ENCODE results near the gene KLHL17. TPM values are rescaled to one million over a fixed set of nuclear protein-coding genes. Genes with fewer than 3 reads are reported as not detected.
A peak's percentile ranks its signal among the peaks of the same experiment; 100 is the strongest.

Gene KLHL17
- total RNA-seq, 1 donor from 2014 or later, result 6.4 TPM

DNA sequence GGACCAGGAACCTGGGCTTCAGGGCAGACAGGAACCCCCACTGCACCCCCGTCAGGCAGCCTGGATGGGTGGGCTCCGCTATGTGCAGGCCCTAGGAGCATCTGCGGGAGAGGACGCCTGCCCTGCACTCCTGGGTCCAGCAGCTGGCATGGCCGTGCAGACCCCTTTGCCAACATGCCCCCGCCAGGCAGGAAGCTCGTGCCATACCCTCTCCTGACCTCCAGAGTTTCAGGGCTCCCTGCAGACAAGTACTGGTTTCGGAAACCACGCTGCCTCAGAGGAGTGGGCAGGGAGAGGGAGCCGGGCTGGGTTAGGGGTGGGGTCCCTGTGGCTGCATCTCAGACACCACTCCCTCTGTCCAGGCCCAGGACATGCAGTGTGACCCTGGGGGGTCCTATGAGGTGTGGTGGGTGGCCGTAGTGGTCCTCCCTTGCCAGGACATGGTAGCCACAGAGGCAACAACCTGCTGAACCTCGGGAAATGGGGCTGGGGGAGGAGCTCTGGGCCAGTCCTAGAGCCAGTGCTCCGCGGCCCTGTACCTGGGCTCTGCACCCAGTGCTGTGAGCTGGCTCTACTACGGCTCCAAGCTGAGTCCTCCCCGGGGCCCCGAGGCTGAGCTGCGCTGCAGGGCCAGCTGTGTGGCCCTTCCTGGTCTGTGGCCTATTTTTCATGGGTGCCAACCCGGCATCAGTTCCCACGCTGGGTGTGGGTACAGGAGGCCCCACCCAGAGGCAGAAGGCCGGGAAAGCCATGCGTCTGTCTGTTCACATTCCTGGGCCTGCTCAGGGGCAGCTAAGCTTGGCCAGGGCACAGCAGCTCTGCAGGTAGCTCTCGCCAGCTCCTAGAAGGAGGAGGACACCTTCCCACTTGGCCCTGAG, 7.3 kb downstream of the KLHL17 start:
- peak overlapping the region; percentile 76 for H3K4me3 ChIP-seq
- peak; percentile 13 for DNase-seq
- intact Hi-C loops (cut with micrococcal nuclease), result no loop called here

DNA sequence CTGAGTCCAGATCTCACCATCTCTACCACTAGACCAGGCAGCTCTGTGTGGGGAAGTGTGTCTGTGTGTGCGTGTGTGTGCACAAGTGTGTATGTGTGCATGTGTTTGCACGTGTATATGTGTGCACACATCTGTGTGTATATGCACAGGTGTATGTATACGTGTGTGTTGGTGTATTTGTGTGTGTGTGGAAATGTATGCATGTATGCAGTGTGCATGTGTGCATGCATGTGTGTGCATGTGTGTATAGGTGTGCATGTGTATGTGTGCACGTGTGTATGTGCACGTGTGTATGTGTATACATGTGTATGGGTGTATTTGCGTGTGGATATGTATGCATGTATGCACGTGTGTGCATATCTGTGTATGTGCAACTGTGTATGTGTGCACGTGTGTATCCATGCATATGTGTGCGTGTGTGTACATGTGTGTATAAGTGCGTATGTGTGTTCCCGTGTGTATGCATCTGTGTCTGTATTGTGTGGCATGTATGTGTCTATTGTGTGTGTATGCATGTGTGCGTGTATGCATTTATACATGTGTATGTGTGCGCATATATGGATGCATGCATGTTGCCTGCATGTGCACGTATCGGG, 9.0 kb downstream of the KLHL17 start:
- intact Hi-C loops (cut with micrococcal nuclease), result no loop called here
- no peak for TF ChIP-seq CTCF (IDR thresholded peaks at IDR 0.05; ENCODE audit: borderline replicate concordance)
- Histone ChIP-seq H3K4me1 (peaks cover 18% of the 10 kb centered on the region), H3K27ac (replicated peaks) (no peak overlapping the region), H3K4me3 (no peak overlapping the region), H3K27me3 (ENCODE audit: low read depth) (peaks cover 71% of the 10 kb centered on the region), H3K9me3 (replicated peaks) (no peaks in the 10 kb centered on the region), H3K36me3 (no peaks in the 10 kb centered on the region)
- no peak for DNase-seq

More for the DNA sequence above, 7.3 kb downstream of the KLHL17 start:
- peaks cover 18% of the 10 kb centered on the region for H3K4me1 ChIP-seq
- no peak overlapping the region for H3K27ac ChIP-seq (replicated peaks)
- peaks cover 54% of the 10 kb centered on the region for H3K27me3 ChIP-seq (ENCODE audit: low read depth)
- H3K9me3 ChIP-seq (replicated peaks), result no peaks in the 10 kb centered on the region
- H3K36me3 ChIP-seq, result peaks cover 2% of the 10 kb centered on the region
- no peak for TF ChIP-seq CTCF (IDR thresholded peaks at IDR 0.05; ENCODE audit: borderline replicate concordance)

- Histone ChIP-seq H3K27ac (replicated peaks) (no peak overlapping the region), H3K4me1 (peaks cover 18% of the 10 kb centered on the region), H3K9me3 (replicated peaks) (no peaks in the 10 kb centered on the region), H3K4me3 (no peak overlapping the region), H3K27me3 (ENCODE audit: low read depth) (peaks cover 81% of the 10 kb centered on the region), H3K36me3 (no peaks in the 10 kb centered on the region)
- intact Hi-C loops (cut with micrococcal nuclease), result no loop called here
- DNase-seq, result no peak
- TF ChIP-seq CTCF (IDR thresholded peaks at IDR 0.05; ENCODE audit: borderline replicate concordance), result no peak
Measured at GRCh38 chr1:970242-970972, 10.0 kb downstream of the KLHL17 start.

- no peak for DNase-seq
- no peaks in the 10 kb centered on the region for H3K9me3 ChIP-seq (replicated peaks)
- H3K27ac ChIP-seq (replicated peaks), result no peak overlapping the region
- H3K27me3 ChIP-seq (ENCODE audit: low read depth), result peaks cover 89% of the 10 kb centered on the region
- no peak overlapping the region for H3K4me3 ChIP-seq
- H3K36me3 ChIP-seq, result no peaks in the 10 kb centered on the region
- intact Hi-C loops (cut with micrococcal nuclease), result no loop called here
- no peak for TF ChIP-seq CTCF (IDR thresholded peaks at IDR 0.05; ENCODE audit: borderline replicate concordance)
- H3K4me1 ChIP-seq, result peaks cover 17% of the 10 kb centered on the region
Measured at GRCh38 chr1:970973-971730, 10.8 kb downstream of the KLHL17 start.

Measured in left ventricle myocardium inferior (tissue), 1 donor.